GM23248 (cell line): ENCODE data around the gene INTU. TPM values are rescaled to one million over a fixed set of nuclear protein-coding genes. Genes with fewer than 3 reads are reported as not detected.
A peak's percentile ranks its signal among the peaks of the same experiment; 100 is the strongest.

Source experiments
- DNase-seq: peaks from one replicate; pipeline ENCODE4 v3.0.0-alpha.2; 2015
- H2AFZ ChIP-seq: fragments of 200-600 bp; sonication (generic); 2 replicates; pipeline ENCODE4 v1.6.1; 2016; ENCODE audit warnings: antibody characterized with exemption
- H3F3A ChIP-seq: fragments of 200-600 bp; sonication (generic); 2 replicates; pipeline ENCODE4 v1.6.1; 2016; ENCODE audit warnings: mild to moderate bottlenecking, antibody characterized with exemption, mixed run types; ENCODE audit not compliant: insufficient read depth
- H3K27ac ChIP-seq: fragments of 200-600 bp; sonication (generic); 2 replicates; pipeline ENCODE4 v1.5.1; 2016; ENCODE audit warnings: mild to moderate bottlenecking
- H3K27me3 ChIP-seq: fragments of 200-600 bp; sonication (generic); replicated peaks from 2 replicates; pipeline ENCODE4 v1.6.1; 2016; ENCODE audit warnings: mild to moderate bottlenecking; ENCODE audit not compliant: insufficient read depth
- H3K36me3 ChIP-seq: fragments of 200-600 bp; sonication (generic); 2 replicates; pipeline ENCODE4 v1.6.1; 2016; ENCODE audit warnings: low read depth, mild to moderate bottlenecking
- H3K4me1 ChIP-seq: fragments of 200-600 bp; sonication (generic); 2 replicates; pipeline ENCODE4 v1.6.1; 2016; ENCODE audit warnings: mild to moderate bottlenecking; ENCODE audit not compliant: insufficient read depth
- H3K4me2 ChIP-seq: fragments of 200-600 bp; sonication (generic); one replicate; pipeline ENCODE4 v1.6.1; 2016; ENCODE audit warnings: mild to moderate bottlenecking; ENCODE audit not compliant: unreplicated experiment
- H3K4me3 ChIP-seq: fragments of 200-600 bp; sonication (generic); 2 replicates; pipeline ENCODE4 v1.5.1; 2016; ENCODE audit warnings: mild to moderate bottlenecking
- H3K79me2 ChIP-seq: fragments of 200-600 bp; sonication (generic); 2 replicates; pipeline ENCODE4 v1.6.1; 2016; ENCODE audit warnings: mild to moderate bottlenecking; ENCODE audit not compliant: insufficient read depth
- H3K9ac ChIP-seq: fragments of 200-600 bp; sonication (generic); 2 replicates; pipeline ENCODE4 v1.6.1; 2016; ENCODE audit warnings: mild to moderate bottlenecking
- H3K9me2 ChIP-seq: fragments of 200-600 bp; sonication (generic); 2 replicates; pipeline ENCODE4 v1.6.1; 2016; ENCODE audit warnings: mixed run types, mild to moderate bottlenecking, moderate library complexity; ENCODE audit not compliant: insufficient read depth
- H3K9me3 ChIP-seq: fragments of 200-600 bp; sonication (generic); one replicate; pipeline ENCODE4 v1.6.1; 2017; ENCODE audit warnings: low read depth
- H4K20me1 ChIP-seq: fragments of 200-600 bp; sonication (generic); 2 replicates; pipeline ENCODE4 v1.6.0; 2016; ENCODE audit not compliant: insufficient read depth
- EZH2 ChIP-seq: fragments of 200-600 bp; sonication (generic); IDR thresholded peaks from 2 replicates; pipeline ENCODE4 v1.6.1; 2018; ENCODE audit warnings: antibody characterized with exemption, mild to moderate bottlenecking; ENCODE audit not compliant: insufficient read depth, poor library complexity, severe bottlenecking
- EZH2phosphoT487 ChIP-seq: fragments of 200-600 bp; sonication (generic); IDR thresholded peaks from 2 replicates; pipeline ENCODE4 v1.6.1; 2018; ENCODE audit warnings: antibody characterized with exemption, moderate library complexity, mild to moderate bottlenecking, low read depth; ENCODE audit not compliant: insufficient read depth
- WGBS, 2 experiments: methylation state at CpG; one replicate each; pipeline ENCODE4 v1.1.6; 2015 to 2017; ENCODE audit warnings: low lambda C conversion rate in 2 of 2, low coverage in 1 of 2; ENCODE audit errors: missing lambda C conversion rate in 2 of 2; 5-methylcytosine and 5-hydroxymethylcytosine counted together
- in situ Hi-C: fragments of 300-500 bp; cut with MboI; formaldehyde crosslinking; loops from 2 replicates; pipeline ENCODE4 v1.15.0; 2020
- polyA plus RNA-seq: library from polyadenylated mRNA; unstranded; fragments of >200 nt; fragmentation: Nextera tagmentation; extraction: Ambion mirVana; gene quantifications from 2 replicates; pipeline ENCODE4 v1.2.1, GENCODE V29; 2016
- total RNA-seq: library from RNA; depleted of rRNA; stranded (reverse); fragments of >200 nt; shearing (Covaris generic); gene quantifications from 2 replicates; pipeline ENCODE4 v1.2.3, GENCODE V29; 2014

INTU gene
- total and polyA plus RNA-seq, 2 experiments from 2014 or later, result 2.3 to 5.2 TPM

DNA sequence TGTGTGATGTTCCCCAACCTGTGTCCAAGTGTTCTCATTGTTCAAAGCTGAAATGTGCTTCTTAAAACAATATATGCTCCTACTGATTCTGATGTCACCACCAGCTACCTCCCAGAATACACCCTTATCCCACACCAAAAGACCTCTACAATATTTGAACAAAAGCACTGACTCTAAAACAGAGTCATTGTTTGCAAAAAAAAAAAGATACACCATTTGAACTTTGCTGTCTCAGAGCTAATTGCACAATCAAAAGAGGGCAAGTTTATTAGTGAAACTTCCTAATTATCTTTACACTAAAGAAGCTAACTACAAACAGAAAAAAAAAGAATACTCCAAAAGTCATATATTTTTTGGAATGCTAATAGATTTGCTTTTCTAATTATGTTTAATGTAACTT lies 34.1 kb upstream of the INTU start:
- Histone ChIP-seq H3K9me2 (no peaks in the 10 kb centered on the region), H3K79me2 (no peaks in the 10 kb centered on the region), H3K4me3 (no peak overlapping the region), H3K4me2 (no peak overlapping the region), H3K4me1 (no peaks in the 10 kb centered on the region), H3F3A (no peaks in the 10 kb centered on the region), H3K27me3 (no peaks in the 10 kb centered on the region), H2AFZ (no peak overlapping the region), H4K20me1 (no peaks in the 10 kb centered on the region), H3K9ac (no peak overlapping the region), H3K36me3 (no peaks in the 10 kb centered on the region), H3K27ac (no peak overlapping the region), H3K9me3 (no peaks in the 10 kb centered on the region)
- in situ Hi-C loops, result no loop called here
- no peak for TF ChIP-seq EZH2
- TF ChIP-seq EZH2phosphoT487, result no peak
- no peak for DNase-seq

DNA sequence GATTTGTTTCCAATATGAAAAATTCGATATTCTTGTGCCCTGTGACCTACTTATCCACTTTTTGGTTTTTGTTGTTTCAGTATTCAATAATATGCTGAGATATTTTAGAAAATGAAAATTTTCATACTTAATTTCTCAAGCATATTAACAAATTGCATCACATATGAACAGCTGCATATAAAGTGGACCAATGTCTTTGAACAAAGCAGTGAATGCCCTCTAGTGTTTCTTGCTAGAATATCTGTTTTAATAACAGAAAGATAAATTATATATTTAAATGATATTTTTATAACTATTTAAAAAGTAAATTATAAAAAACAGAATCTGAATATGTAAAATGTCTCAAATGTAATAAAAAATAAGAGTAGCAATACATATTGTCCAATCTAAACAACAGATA lies 31.7 kb upstream of the INTU start:
- no peaks in the 10 kb centered on the region for H3K9me2 ChIP-seq
- peak; percentile 69 for DNase-seq
- no peak overlapping the region for H3K4me2 ChIP-seq
- 51 to 79% methylated on average over 1 of the region's 1 CpG for WGBS, 2 experiments
- H3K79me2 ChIP-seq, result no peaks in the 10 kb centered on the region
- H3K27me3 ChIP-seq, result no peaks in the 10 kb centered on the region
- no peaks in the 10 kb centered on the region for H3K4me1 ChIP-seq
- TF ChIP-seq EZH2, result no peak
- no peak for TF ChIP-seq EZH2phosphoT487
- H4K20me1 ChIP-seq, result no peaks in the 10 kb centered on the region
- no peak overlapping the region for H3K9ac ChIP-seq
- no peak overlapping the region for H3K27ac ChIP-seq
- no peak overlapping the region for H2AFZ ChIP-seq
- H3K9me3 ChIP-seq, result no peaks in the 10 kb centered on the region
- H3K36me3 ChIP-seq, result no peaks in the 10 kb centered on the region
- H3K4me3 ChIP-seq, result no peak overlapping the region
- in situ Hi-C loops, result no loop called here
- H3F3A ChIP-seq, result no peaks in the 10 kb centered on the region

DNA sequence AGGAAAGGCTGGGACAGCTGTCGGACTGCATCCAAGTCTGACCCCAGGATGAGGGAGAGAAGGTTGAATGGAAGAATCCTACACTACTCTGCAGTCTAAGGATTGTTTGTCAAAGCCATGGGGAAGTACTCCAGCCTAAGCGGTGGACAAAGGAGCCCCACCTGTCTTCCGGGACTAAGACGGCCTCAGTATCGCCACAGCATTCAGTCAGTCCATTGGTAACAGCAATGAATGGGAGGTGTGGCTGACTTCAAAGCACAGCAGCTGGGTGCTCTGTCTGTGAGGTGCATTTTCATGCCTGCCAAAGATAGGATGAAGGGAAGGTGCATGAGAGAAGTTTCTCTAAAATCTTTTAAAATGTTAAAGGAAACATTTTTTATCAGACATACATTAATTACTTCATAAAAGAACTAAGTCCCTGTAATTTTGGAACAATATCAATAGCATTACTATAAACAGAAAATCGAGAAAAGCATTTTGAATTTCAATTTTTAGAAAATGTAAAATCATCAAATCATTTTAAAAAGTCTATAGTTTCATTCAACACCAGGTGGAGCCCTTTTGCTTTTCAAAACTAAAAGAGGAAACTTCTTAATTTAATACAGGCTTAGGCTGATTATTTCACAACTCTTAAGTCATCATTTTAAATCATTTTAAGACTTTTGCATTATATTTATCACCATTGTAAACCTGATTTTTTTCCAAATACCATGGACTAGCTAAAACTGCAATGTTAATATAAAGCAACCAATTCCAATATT lies 27.6 kb upstream of the INTU start:
- Histone ChIP-seq H3K27ac (no peak overlapping the region), H3F3A (no peaks in the 10 kb centered on the region), H3K4me3 (no peak overlapping the region), H3K9me3 (no peaks in the 10 kb centered on the region), H3K4me2 (no peak overlapping the region), H3K4me1 (no peaks in the 10 kb centered on the region), H2AFZ (no peak overlapping the region), H3K9me2 (no peaks in the 10 kb centered on the region), H4K20me1 (no peaks in the 10 kb centered on the region), H3K9ac (no peak overlapping the region), H3K36me3 (no peaks in the 10 kb centered on the region), H3K79me2 (no peaks in the 10 kb centered on the region), H3K27me3 (no peaks in the 10 kb centered on the region)
- no peak for TF ChIP-seq EZH2phosphoT487
- TF ChIP-seq EZH2, result no peak
- in situ Hi-C loops, result no loop called here
- peak; percentile 79 for DNase-seq
- 39 to 40% methylated on average over 6 of the region's 6 CpGs for WGBS, 2 experiments

DNA sequence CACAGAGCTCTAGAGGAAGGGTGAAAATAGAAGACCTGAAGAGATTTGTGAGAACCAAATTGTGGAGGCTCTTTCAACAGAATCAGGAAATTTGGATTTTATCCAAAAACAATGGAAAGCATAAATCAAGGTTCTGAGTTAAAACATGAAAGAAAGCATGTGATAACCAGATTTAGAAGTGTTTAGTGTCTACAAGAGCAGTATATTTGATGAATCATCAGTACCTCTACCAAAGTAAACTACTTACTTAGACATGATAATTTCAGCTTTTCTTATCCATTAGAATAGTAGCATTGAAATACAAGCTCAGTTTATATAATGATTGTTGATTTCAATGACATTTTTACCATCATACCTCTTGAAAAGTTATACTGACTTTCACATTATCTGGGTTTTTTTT lies 25.9 kb upstream of the INTU start:
- no peaks in the 10 kb centered on the region for H3K27me3 ChIP-seq
- H3K36me3 ChIP-seq, result no peaks in the 10 kb centered on the region
- H2AFZ ChIP-seq, result no peak overlapping the region
- TF ChIP-seq EZH2phosphoT487 (no peak), EZH2 (no peak)
- no peak overlapping the region for H3K27ac ChIP-seq
- H3K4me2 ChIP-seq, result no peak overlapping the region
- H3K4me3 ChIP-seq, result no peak overlapping the region
- in situ Hi-C loops, result no loop called here
- no peaks in the 10 kb centered on the region for H4K20me1 ChIP-seq
- no peaks in the 10 kb centered on the region for H3F3A ChIP-seq
- H3K9me2 ChIP-seq, result no peaks in the 10 kb centered on the region
- no peaks in the 10 kb centered on the region for H3K4me1 ChIP-seq
- H3K9ac ChIP-seq, result no peak overlapping the region
- H3K79me2 ChIP-seq, result no peaks in the 10 kb centered on the region
- H3K9me3 ChIP-seq, result no peaks in the 10 kb centered on the region
- DNase-seq, result no peak

DNA sequence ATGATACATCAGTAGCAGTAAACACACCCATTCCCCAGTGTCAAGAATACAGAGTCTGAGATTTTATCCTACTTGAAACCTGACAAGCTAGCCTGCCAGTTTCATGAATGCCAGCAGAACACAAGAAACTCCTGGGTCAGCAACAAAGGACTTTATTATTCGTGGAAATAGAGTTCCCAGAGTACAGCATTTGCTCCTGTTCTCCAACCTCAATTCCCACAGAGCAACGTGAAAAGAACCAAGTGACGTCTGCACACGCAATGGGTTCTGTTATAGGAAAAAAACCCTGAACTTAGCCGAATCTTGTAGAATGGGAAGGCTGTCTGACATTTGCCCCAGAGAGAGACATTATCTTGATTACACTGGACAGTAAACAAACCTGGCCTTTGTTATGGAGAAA lies 23.3 kb upstream of the INTU start:
- no peak for TF ChIP-seq EZH2phosphoT487
- TF ChIP-seq EZH2, result no peak
- no peaks in the 10 kb centered on the region for H3K79me2 ChIP-seq
- WGBS, 2 experiments, result 34 to 43% methylated on average over 5 of the region's 5 CpGs
- H3K4me1 ChIP-seq, result no peaks in the 10 kb centered on the region
- in situ Hi-C loops, result no loop called here
- H3K9ac ChIP-seq, result no peak overlapping the region
- no peak overlapping the region for H3K27ac ChIP-seq
- 0 out of 2 replicates have a peak, but pooled peaks cover 5% of the 10 kb centered on the region for H3K27me3 ChIP-seq
- H3K9me3 ChIP-seq, result no peaks in the 10 kb centered on the region
- no peaks in the 10 kb centered on the region for H3K9me2 ChIP-seq
- DNase-seq, result no peak
- no peak overlapping the region for H3K4me3 ChIP-seq
- no peaks in the 10 kb centered on the region for H4K20me1 ChIP-seq
- H3K4me2 ChIP-seq, result no peak overlapping the region
- no peak overlapping the region for H2AFZ ChIP-seq
- no peaks in the 10 kb centered on the region for H3K36me3 ChIP-seq
- H3F3A ChIP-seq, result no peaks in the 10 kb centered on the region
